ENCODE data around the gene SCRT2. TPM values are rescaled to one million over a fixed set of nuclear protein-coding genes. Genes with fewer than 3 reads are reported as not detected.

Gene SCRT2
- total RNA-seq, 4 donors from 2014 or later = not detected

- no peaks in the 10 kb centered on the region for H3K36me3 ChIP-seq
- no peak overlapping the region for H3K27ac ChIP-seq
- peaks cover 0 to 9% (median 0%) of the 10 kb centered on the region in 4 donors for H3K4me1 ChIP-seq
- H3K27me3 ChIP-seq = peaks cover 0 to 43% of the 10 kb centered on the region in 2 donors
- no peak overlapping the region for H3K4me3 ChIP-seq
- 44 to 64% methylated on average over 2 of the region's 2 CpGs for WGBS, 2 donors
- peaks cover 0 to 45% (median 7%) of the 10 kb centered on the region in 4 donors for H3K9me3 ChIP-seq
- TF ChIP-seq EP300 (IDR thresholded peaks at IDR 0.05) = no peak
- no peak for TF ChIP-seq POLR2A (IDR thresholded peaks at IDR 0.05)
- TF ChIP-seq, protein P1, sequence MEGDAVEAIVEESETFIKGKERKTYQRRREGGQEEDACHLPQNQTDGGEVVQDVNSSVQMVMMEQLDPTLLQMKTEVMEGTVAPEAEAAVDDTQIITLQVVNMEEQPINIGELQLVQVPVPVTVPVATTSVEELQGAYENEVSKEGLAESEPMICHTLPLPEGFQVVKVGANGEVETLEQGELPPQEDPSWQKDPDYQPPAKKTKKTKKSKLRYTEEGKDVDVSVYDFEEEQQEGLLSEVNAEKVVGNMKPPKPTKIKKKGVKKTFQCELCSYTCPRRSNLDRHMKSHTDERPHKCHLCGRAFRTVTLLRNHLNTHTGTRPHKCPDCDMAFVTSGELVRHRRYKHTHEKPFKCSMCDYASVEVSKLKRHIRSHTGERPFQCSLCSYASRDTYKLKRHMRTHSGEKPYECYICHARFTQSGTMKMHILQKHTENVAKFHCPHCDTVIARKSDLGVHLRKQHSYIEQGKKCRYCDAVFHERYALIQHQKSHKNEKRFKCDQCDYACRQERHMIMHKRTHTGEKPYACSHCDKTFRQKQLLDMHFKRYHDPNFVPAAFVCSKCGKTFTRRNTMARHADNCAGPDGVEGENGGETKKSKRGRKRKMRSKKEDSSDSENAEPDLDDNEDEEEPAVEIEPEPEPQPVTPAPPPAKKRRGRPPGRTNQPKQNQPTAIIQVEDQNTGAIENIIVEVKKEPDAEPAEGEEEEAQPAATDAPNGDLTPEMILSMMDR (IDR thresholded peaks at IDR 0.05) = no peak
- no peak for DNase-seq (ENCODE audit: low spot score in 2 of 2)
Observed at GRCh38 chr20:711576-711975, 36.0 kb upstream of the SCRT2 start.

DNA sequence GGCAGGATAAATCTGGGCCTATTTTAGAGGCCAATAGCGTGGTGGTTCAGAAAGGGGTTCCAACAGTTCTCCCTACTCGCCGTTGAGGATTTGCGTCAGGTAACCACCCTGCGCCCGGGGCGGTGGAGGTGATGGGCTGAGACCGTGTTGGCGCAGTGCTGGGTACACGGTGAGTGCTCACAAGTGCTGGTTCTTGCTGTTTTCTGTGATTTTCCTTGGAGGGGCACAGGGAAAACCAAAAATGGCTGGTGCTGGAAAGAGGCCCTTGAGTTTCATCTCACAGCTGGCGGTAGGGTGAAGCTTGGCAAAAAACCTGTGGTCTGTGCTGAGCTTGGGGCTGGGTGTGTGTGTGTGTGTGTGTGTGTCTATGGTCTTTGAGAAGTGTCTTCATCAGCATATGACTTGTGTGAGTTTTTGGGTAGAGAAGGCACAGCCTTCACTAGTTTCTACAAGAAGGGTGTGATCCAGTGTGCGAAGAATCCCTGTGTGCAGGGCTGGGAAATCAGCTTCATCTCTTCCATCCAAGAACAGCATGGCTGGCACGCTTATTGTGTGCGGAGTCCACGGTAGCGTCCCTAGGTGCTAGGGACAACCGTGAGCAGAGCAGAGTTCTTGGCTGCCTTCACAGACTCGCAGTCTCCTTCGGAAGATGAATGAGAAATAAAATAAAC lies 35.3 kb upstream of the SCRT2 start:
- no peak overlapping the region for H3K4me3 ChIP-seq
- TF ChIP-seq, protein P1 (IDR thresholded peaks at IDR 0.05) = no peak
- no peak for TF ChIP-seq EP300 (IDR thresholded peaks at IDR 0.05)
- no peak for TF ChIP-seq POLR2A (IDR thresholded peaks at IDR 0.05)

DNA sequence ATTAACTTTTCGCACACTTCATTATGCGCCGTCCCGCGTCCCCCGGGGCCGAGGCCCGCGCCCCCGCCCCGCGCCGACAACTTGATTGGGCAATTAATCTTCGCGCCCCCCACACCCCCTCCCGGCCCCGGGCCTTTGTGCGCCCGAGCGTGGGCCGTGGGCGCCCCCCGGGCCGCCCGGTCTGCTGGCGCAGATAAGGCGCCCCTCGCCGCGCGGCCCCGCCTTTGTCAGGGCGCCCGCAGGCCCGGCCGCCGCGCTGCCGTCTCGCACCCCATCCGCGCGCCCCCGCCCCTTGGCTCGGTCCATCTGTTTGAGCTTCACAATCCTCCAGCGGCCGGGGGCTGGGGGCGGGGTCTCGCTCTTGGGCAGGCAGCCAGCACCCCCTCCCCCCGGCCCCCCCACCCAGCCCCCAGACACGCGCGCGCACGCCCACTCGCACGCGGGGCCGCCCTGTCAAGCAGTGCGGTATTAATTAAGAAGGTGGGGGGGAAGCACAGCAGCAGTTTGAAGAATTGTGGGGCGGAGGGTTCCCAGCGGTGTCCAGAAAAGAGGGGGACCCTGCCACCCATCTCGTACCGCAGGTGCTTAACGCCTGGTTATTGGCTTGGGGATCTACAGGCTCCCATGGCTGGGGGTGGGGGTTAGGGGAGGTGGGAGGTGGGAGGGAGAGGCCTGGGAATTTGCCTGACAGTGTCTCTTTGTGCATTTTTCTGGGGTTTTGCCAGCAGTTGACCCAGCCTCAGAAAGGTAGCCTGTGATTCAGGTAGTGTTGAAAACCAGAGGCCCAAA lies 34.6 kb upstream of the SCRT2 start:
- Histone ChIP-seq H3K36me3 (no peaks in the 10 kb centered on the region), H3K4me3 (no peak overlapping the region), H3K9me3 (peaks cover 0 to 45% (median 7%) of the 10 kb centered on the region in 4 donors), H3K4me1 (peaks cover 0 to 9% (median 0%) of the 10 kb centered on the region in 4 donors), H3K27me3 (peaks cover 0 to 49% of the 10 kb centered on the region in 2 donors), H3K27ac (no peak overlapping the region)
- WGBS, 2 donors = 6 to 8% methylated on average over 7 to 30 of the region's 65 CpGs
- TF ChIP-seq POLR2A (IDR thresholded peaks at IDR 0.05) = no peak
- TF ChIP-seq, protein P1 (IDR thresholded peaks at IDR 0.05) = no peak
- TF ChIP-seq EP300 (IDR thresholded peaks at IDR 0.05) = no peak
- no peak for DNase-seq (ENCODE audit: low spot score in 2 of 2)

More for the DNA sequence above, 35.3 kb upstream of the SCRT2 start:
- no peak for DNase-seq (ENCODE audit: low spot score in 2 of 2)
- Histone ChIP-seq H3K27ac (no peak overlapping the region), H3K27me3 (peaks cover 0 to 43% of the 10 kb centered on the region in 2 donors), H3K4me1 (peaks cover 0 to 9% (median 0%) of the 10 kb centered on the region in 4 donors), H3K9me3 (peaks cover 0 to 45% (median 7%) of the 10 kb centered on the region in 4 donors), H3K36me3 (no peaks in the 10 kb centered on the region)
- WGBS, 2 donors = 74 to 76% methylated on average over 19 of the region's 19 CpGs

DNA sequence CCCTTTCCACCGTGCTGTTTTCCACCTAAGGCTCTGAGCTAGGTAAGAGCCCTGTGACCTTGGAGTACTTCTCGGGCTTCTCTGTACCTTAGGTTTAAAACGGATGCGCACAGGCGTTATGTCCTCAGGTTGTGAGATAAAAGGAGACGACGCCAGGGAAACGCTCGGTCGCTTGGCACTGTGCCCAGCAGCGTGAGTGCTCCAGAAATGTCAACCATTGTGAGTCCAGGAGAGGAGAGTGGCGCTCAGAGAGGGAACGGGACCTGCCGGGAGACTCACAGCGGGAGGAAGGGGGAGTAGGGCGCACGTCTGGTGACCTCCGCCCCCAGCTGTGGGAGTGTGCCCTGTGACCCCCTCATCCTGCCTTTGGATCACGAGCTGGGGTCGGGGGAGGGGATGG lies 33.8 kb upstream of the SCRT2 start:
- Histone ChIP-seq H3K4me1 (peaks cover 0 to 9% (median 0%) of the 10 kb centered on the region in 4 donors), H3K27ac (no peak overlapping the region), H3K36me3 (no peaks in the 10 kb centered on the region), H3K4me3 (no peak overlapping the region), H3K27me3 (peaks cover 0 to 49% of the 10 kb centered on the region in 2 donors), H3K9me3 (peaks cover 0 to 41% (median 5%) of the 10 kb centered on the region in 4 donors)
- no peak for DNase-seq (ENCODE audit: low spot score in 2 of 2)
- WGBS, 2 donors = 12% methylated on average over 16 to 18 of the region's 20 CpGs
- TF ChIP-seq EP300 (IDR thresholded peaks at IDR 0.05) = no peak
- TF ChIP-seq POLR2A (IDR thresholded peaks at IDR 0.05) = no peak
- TF ChIP-seq, protein P1 (IDR thresholded peaks at IDR 0.05) = no peak

GRCh38 chr20:708956-709355 lies 33.4 kb upstream of the SCRT2 start:
- Histone ChIP-seq H3K36me3 (no peaks in the 10 kb centered on the region), H3K9me3 (peaks cover 0 to 36% (median 5%) of the 10 kb centered on the region in 4 donors), H3K4me1 (peaks cover 0 to 9% (median 0%) of the 10 kb centered on the region in 4 donors), H3K27ac (no peak overlapping the region), H3K4me3 (no peak overlapping the region), H3K27me3 (peaks cover 0 to 49% of the 10 kb centered on the region in 2 donors)
- WGBS, 2 donors = 81 to 93% methylated on average over 2 of the region's 2 CpGs
- no peak for TF ChIP-seq EP300 (IDR thresholded peaks at IDR 0.05)
- DNase-seq (ENCODE audit: low spot score in 2 of 2) = no peak
